Nephron progenitor cell (in vitro differentiated cells): ENCODE results near the gene ZNF784.

Experiments
- DNase-seq: peaks from one replicate; pipeline ENCODE4 v3.0.0; 2021
- H3K27ac Mint-ChIP-seq: 2 replicates; pipeline ENCODE4 v1.8.0; 2021; ENCODE audit warnings: mild to moderate bottlenecking, moderate library complexity, mixed read lengths
- H3K27me3 Mint-ChIP-seq: 2 replicates; pipeline ENCODE4 v1.8.0; 2021; ENCODE audit warnings: mild to moderate bottlenecking, low read depth, mixed read lengths; ENCODE audit not compliant: poor library complexity
- H3K36me3 Mint-ChIP-seq: 2 replicates; pipeline ENCODE4 v1.8.0; 2021; ENCODE audit warnings: low read depth, mixed read lengths
- H3K4me1 Mint-ChIP-seq: 2 replicates; pipeline ENCODE4 v1.8.0; 2021; ENCODE audit warnings: mixed read lengths
- H3K4me3 Mint-ChIP-seq: 2 replicates; pipeline ENCODE4 v1.8.0; 2021; ENCODE audit warnings: mild to moderate bottlenecking, moderate library complexity, mixed read lengths
- H3K9me3 Mint-ChIP-seq: 2 replicates; pipeline ENCODE4 v1.8.0; 2021; ENCODE audit warnings: mild to moderate bottlenecking, moderate library complexity, mixed read lengths
- TF ChIP-seq, protein P1 (sequence below): fragments of 200-600 bp; sonication (generic); IDR thresholded peaks from 2 replicates; pipeline ENCODE4 v1.5.0; 2021; ENCODE audit warnings: antibody characterized with exemption

The ZNF784 gene

GRCh38 chr19:55594996-55595545, 29.3 kb downstream of the ZNF784 start:
- Mint-ChIP-seq H3K4me3 (no peak overlapping the region), H3K27me3 (no peaks in the 10 kb centered on the region), H3K36me3 (peaks cover 57% of the 10 kb centered on the region), H3K27ac (no peak overlapping the region), H3K4me1 (peaks cover 36% of the 10 kb centered on the region), H3K9me3 (peaks cover 4% of the 10 kb centered on the region)
- DNase-seq = no peak
- TF ChIP-seq, protein P1, sequence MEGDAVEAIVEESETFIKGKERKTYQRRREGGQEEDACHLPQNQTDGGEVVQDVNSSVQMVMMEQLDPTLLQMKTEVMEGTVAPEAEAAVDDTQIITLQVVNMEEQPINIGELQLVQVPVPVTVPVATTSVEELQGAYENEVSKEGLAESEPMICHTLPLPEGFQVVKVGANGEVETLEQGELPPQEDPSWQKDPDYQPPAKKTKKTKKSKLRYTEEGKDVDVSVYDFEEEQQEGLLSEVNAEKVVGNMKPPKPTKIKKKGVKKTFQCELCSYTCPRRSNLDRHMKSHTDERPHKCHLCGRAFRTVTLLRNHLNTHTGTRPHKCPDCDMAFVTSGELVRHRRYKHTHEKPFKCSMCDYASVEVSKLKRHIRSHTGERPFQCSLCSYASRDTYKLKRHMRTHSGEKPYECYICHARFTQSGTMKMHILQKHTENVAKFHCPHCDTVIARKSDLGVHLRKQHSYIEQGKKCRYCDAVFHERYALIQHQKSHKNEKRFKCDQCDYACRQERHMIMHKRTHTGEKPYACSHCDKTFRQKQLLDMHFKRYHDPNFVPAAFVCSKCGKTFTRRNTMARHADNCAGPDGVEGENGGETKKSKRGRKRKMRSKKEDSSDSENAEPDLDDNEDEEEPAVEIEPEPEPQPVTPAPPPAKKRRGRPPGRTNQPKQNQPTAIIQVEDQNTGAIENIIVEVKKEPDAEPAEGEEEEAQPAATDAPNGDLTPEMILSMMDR = no peak

GRCh38 chr19:55593096-55593772, 31.1 kb downstream of the ZNF784 start:
- peaks cover 40% of the 10 kb centered on the region for H3K4me1 Mint-ChIP-seq
- no peak overlapping the region for H3K4me3 Mint-ChIP-seq
- peaks cover 50% of the 10 kb centered on the region for H3K36me3 Mint-ChIP-seq
- TF ChIP-seq, protein P1 = no peak
- peak overlapping the region; percentile 77 for H3K27ac Mint-ChIP-seq
- peaks cover 4% of the 10 kb centered on the region for H3K9me3 Mint-ChIP-seq
- H3K27me3 Mint-ChIP-seq = no peaks in the 10 kb centered on the region
- no peak for DNase-seq

GRCh38 chr19:55592391-55593090, 31.8 kb downstream of the ZNF784 start:
- H3K4me1 Mint-ChIP-seq = peaks cover 35% of the 10 kb centered on the region
- H3K4me3 Mint-ChIP-seq = no peak overlapping the region

DNA sequence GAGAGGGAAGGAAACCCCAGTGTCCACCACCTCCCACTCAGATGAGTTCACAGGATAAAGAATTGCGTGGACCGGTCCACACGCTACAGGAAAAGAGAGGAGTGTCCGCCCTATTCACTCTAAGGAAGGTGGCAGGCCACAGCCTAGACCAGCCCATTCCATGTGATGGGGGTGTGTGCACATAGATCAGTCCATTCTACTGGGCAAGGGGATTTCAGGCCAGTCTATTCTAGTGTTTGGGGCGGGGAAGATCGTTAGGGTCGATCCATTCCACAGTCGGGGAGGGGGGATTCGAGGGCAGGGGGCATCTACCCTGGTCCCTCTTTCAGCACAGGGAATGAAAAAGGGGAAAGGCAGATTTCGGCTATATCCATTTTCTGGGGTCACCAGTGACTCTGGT, 32.8 kb downstream of the ZNF784 start:
- DNase-seq = no peak
- no peak overlapping the region for H3K4me3 Mint-ChIP-seq
- H3K27me3 Mint-ChIP-seq = no peaks in the 10 kb centered on the region
- peaks cover 39% of the 10 kb centered on the region for H3K4me1 Mint-ChIP-seq
- H3K36me3 Mint-ChIP-seq = peaks cover 37% of the 10 kb centered on the region
- H3K9me3 Mint-ChIP-seq = peaks cover 3% of the 10 kb centered on the region
- H3K27ac Mint-ChIP-seq = peak overlapping the region; percentile 21
- TF ChIP-seq, protein P1 = no peak

More at GRCh38 chr19:55592391-55593090, 31.8 kb downstream of the ZNF784 start:
- DNase-seq = no peak
- H3K36me3 Mint-ChIP-seq = peaks cover 44% of the 10 kb centered on the region
- H3K9me3 Mint-ChIP-seq = peaks cover 4% of the 10 kb centered on the region
- H3K27me3 Mint-ChIP-seq = no peaks in the 10 kb centered on the region
- TF ChIP-seq, protein P1 = no peak
- H3K27ac Mint-ChIP-seq = no peak overlapping the region

DNA sequence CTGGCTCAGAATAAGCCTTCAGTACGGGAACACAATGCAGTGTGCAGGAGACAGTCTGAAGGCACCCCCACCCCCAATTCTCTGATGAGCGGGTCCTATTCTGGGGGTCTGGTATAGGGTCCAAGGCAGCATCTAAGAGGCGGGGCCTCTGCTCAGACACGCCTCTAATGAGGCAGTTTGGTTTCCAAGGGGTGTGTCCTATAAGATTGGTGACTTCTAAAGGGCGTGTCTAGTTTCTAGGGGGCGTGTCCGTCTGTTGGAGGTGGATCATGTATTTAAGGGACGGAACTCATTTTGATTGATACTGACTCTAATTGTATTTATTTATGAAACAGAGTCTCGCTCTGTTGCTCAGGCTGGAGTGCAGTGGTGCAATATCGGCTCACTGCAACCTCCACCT, 33.7 kb downstream of the ZNF784 start:
- Mint-ChIP-seq H3K4me3 (no peak overlapping the region), H3K9me3 (no peaks in the 10 kb centered on the region)

More for the DNA sequence above, 33.7 kb downstream of the ZNF784 start:
- DNase-seq = no peak
- TF ChIP-seq, protein P1 = no peak
- H3K4me1 Mint-ChIP-seq = peaks cover 48% of the 10 kb centered on the region
- H3K36me3 Mint-ChIP-seq = peaks cover 27% of the 10 kb centered on the region
- peak overlapping the region; percentile 83 for H3K27ac Mint-ChIP-seq
- no peaks in the 10 kb centered on the region for H3K27me3 Mint-ChIP-seq
